CD4-positive, alpha-beta T cell treated with Interleukin-4 for 4 hours (primary cell): Measurements from ENCODE around the gene DTYMK.
A peak's percentile ranks its signal among the peaks of the same experiment; 100 is the strongest.

Experiments
- DNase-seq: peaks from one replicate; pipeline ENCODE4 v3.0.0-alpha.2; 2020

Gene DTYMK

DNA sequence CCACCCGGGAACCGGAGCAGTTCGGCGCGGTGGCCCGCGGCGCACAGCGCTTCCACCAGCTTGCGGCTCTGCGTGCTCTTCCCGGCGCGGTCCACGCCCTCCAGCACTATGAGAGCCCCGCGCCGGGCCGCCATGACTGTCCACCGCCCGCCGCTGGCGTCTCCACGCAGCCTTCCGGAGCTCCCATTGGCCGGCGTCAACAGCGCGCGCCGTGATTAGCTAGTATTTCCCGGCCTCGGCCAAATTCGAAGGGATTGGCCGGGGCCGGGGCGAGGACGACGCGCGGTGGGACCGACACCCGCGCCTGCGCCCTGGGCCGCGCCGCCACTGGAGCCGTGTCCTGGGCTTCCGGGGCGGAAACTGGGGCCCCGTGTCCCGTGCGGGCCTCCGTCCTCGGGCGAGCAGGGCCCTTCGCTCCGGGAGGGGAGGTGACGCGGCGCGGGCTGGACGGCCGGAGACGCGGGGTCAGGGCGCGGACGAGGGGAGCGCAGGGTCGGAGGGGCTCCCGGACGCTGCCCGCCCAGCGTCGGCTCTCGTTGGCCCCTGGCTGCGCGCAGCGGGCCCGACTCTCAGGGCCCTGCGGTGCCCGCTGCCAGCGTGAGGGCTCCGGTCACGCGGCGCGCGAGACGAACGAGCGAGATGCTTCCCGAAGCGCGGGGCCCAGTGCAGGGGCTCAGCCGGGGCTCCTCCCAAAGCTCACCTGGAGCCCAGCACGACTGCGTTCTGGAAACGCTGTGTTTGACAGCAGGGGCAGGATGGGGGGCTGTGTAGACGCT, at the start of gene DTYMK:
Gene DTYMK, minus strand, starts transcription at position 166 of the 776 bp plus-strand sequence. Its CDS starts 32 bp downstream, at position 134.
- peak; percentile 95 for DNase-seq

GRCh38 chr2:241736111-241736510, 49.5 kb upstream of the DTYMK start:
- no peak for DNase-seq

- DNase-seq, result peak; percentile 82
These were observed 48.0 kb upstream of the DTYMK start, which contains the start of gene D2HGDH for GRCh38 chr2:241734467-241735208. Gene D2HGDH, plus strand, starts transcription at chr2:241734630. Its CDS starts 595 bp downstream, at chr2:241735225.

GRCh38 chr2:241734208-241734466, 47.5 kb upstream of the DTYMK start:
- no peak for DNase-seq

DNA sequence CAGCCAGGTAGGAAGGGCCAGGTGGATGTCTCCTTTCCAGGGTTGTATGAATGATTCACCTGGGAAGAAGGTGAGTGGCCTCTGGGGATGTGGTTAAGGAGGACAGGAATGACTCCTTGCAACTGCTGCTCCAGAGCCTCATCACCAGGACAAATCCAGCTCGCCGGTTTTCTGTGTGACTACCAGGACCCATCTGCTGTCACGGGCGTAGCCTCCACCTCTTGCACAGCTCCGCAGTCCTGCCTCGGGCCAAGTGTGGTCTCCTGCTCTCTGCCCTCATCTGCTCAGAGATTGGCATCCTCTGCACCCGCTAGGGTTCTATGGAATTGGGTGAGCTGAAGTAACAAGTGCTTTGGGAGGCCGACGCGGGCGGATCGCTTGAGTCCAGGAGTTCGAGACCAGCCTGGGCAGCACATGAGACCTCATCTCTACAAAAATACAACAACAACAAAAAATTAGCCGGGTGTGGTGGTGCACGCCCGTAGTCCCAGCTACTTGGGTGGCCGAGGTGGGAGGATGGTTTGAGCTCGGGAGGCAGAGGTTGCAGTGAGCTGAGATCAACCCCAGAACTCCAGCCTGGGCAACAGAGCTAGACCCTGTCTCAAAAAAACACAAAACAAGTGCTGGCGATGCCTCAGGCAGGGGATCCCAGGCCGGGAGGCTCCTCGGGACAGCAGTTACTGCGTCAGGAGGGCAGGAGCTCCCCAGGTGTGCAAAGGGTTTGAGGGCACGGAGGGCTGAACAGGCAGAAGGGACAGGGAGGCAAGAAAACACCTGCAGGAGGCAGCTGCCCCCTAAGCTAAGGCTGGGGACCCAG, 47.0 kb upstream of the DTYMK start:
- DNase-seq, result no peak

DNA sequence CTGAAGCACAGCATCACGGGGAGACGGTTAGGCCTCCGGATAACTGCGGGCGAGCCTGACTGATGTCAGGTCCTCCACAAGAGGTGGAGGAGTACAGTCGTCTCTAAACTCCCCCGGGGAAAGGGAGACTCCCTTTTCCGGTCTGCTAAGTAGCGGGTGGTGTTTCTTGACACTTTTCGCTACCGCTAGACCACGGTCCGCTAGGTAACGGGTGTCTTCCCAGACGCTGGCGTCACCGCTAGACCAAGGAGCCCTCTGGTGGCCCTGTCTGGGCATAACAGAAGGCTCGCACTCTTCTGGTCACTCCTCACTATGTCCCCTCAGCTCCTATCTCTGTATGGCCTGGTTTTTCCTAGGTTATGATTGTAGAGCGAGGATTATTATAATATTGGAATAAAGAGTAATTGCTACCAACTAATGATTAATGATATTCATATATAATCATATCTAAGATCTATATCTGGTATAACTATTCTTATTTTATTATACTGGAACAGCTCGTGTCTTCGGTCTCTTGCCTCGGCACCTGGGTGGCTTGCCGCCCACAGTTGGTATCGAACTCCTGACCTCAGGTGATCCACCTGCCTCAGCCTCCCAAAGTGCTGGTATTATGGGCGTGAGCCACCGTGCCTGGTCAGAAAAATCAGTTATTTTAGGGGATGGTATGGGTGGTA, 46.0 kb upstream of the DTYMK start:
- DNase-seq, result peak; percentile 49

- DNase-seq, result no peak
These were observed 44.2 kb upstream of the DTYMK start for GRCh38 chr2:241730671-241731293.

GRCh38 chr2:241729868-241730267, 43.3 kb upstream of the DTYMK start:
- DNase-seq, result no peak

GRCh38 chr2:241728627-241729026, 42.0 kb upstream of the DTYMK start:
- DNase-seq, result no peak

DNA sequence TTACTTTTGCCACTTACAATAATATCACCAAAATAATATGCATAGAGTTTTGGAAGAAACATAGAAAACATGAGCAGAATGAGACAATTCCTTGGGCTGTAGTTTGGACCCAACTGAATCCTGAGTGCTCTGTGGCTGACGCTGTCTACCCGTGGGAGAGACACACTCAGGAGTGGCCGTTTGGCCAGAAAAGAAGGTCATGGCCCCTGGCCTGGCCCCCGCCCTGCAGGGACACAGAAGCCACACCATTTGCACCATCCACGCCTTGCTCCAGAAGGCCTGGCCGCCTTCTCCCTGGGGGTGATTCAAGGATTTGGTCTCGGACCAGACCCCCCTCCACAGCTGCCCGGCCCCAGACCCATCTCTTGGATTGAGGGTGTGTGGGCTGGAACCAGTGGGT, 41.4 kb upstream of the DTYMK start:
- no peak for DNase-seq

DNA sequence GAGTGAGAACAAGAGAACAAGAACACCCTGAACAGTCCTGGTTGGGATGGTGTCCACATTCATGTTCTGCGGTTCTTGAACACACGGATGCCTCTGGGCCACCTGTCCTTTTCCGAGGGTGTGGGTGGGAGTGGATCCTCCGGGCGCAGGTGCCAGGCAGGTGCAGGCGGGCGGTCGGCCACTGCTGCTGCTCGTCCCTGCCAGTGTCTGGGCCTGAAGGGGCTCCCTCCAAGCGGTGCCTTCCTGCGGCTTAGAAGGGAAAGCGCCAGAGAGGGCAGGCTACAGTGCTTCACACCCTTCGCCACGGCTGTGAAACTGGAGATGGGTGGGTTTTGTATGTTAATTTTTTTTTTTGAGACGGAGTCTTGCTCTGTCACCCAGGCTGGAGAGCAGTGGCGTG, 39.8 kb upstream of the DTYMK start:
- DNase-seq, result no peak

DNA sequence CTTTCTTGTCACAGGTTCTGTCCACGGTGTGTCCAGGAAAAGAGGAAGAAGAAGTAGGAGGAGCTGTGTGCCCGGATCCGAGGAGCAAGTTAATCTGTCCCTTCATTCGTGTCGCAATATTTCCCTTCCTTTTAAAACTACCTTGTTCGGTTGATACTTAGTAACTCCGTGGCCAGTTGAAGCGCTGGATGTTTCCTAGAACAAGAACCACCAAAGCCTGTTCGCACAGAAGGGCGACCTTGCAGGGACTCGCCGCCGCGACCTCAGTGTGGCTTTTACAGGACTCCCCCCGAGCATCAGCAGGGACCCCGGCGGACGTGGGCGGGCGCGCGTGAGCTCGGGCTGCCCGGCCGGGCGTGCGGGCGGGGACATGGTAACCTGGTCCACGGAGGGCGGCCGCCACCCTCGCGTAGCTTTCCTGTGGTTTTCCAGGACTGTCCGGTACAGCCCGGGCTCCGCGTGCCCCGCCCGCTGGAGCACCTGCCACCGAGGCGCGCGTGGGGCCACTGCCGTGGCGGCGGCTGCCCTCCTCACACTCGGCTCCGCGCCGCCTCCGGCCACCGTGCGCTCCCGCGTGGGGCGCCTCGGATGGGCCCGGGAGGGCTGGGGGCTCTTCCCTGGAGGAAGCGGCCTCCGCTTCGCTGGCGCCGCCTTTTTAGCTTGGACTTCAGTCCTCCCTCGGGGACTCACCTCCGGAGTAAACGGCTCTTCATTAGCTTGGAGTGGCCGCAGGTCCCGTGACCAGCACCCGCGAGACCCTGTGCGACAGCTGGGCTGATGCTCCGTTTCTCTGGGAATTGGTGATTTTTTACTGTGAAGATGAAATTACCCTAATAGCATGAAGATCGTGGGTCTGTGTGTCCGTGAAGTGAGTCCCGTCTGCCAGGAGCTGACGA, 38.6 kb upstream of the DTYMK start:
- no peak for DNase-seq

DNA sequence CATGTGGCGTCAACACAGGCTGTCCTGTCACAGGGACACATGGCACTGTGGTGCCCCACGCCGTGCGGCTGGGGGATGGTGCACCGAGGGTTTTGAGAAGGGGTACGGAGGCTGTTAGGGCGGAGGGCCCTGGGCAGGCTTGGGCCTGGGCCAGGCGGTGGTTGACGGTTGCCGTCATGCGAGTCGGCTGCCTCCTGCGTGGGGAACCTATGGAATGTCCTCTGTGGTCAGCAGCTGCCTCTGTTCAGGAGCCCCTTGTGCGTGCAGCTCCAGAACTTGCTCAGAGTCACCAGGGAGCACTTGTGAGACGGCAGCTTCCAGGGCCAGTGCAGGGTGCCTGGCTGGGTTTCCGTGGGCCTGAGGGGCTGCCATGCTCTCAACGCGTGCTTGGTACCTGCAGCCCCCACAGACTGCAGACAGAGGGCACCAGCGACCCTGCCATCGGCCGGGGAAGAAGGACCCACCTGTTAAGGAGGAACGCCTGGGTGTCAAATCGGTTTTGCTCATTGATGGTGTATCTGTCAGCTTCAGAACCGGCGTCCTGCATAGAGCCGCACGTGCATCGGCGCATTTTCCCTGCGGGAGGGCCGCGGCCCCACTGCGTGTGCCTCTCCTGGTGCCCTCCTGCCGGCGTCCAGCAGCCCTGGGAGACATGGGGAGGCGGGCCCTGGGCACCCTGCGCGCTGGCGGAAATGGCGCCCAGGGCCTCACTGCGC, 37.8 kb upstream of the DTYMK start:
- DNase-seq, result peak; percentile 29

GRCh38 chr2:241722896-241723454, 36.4 kb upstream of the DTYMK start:
- DNase-seq, result no peak

DNA sequence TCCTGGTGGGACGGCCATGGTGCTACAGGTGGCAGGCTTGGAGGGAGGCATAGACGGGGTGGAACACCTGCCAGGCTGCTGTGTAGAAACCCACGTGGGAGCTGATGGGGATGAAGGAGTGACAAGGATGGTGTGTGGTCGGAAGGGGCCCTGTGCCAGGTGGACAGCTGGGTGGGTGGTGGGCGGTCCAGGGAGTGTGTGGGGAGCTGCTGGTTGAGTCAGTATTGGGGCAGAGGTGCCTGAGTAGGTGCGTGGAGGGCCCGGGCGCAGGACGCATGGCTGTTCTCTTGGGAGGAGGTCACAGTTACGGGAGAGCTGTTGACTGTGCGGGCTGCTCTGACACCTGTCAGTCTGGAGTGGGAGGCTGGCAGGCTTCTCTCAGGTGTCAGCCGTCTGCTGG, 35.2 kb upstream of the DTYMK start:
- no peak for DNase-seq

DNA sequence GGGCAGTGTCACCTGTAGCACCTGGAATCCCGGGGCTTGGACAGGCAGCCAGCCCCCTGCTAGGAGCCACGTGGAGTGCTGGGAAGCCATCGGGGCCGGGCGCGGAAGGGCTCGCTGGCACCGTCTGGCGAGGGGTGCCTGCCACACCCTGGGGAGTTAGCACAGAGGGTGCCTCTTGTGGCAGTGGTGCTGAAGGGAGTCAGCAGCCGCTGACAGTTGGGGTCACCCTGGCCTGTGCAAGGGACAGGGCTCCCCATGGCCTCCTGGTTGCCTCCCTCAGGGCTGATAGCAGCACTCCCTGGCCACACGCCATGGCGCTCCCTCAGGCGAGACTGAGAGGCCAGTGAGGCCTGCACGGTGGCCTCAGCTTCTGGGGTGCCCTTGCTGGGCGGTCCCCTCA, 33.9 kb upstream of the DTYMK start:
- no peak for DNase-seq

DNA sequence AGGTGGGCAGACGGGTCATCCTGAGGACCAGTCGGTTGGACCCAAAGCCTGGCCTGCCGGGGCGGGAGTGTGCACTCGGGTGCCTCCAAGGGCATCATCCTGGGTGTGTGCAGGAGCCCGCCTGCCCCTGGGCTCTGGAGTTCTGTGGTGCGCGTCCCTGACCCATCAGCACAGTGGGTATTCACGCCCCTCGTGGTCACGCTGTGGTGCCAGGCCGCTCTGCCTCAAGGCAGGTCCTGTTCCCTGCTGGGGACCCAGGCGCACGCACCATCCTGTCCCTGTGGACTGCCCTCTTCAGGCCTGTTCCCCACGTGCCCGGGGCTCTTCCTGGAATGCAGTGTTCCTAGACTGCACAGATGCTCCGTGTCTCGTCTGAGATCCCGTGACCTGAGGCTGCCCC, 33.5 kb upstream of the DTYMK start:
- DNase-seq, result no peak

GRCh38 chr2:241719093-241719492, 32.5 kb upstream of the DTYMK start:
- DNase-seq, result no peak

- DNase-seq, result no peak
These were observed 22.3 kb upstream of the DTYMK start for GRCh38 chr2:241708879-241709278.

GRCh38 chr2:241706537-241706936, 19.9 kb upstream of the DTYMK start:
- DNase-seq, result no peak
